Measurements from ENCODE around the gene MTMR12. TPM values are rescaled to one million over a fixed set of nuclear protein-coding genes. Genes with fewer than 3 reads are reported as not detected.

Gene MTMR12
- total and polyA plus RNA-seq, 2 of the 4 experiments (the other 2 are of a cell fraction): 11.1 to 21.3 TPM

GRCh38 chr5:32277798-32278197 is 34.9 kb downstream of the MTMR12 start:
- Histone ChIP-seq H3K9me1 (ENCODE audit: insufficient read depth, low read length) (peaks cover 11% of the 10 kb centered on the region), H2AK5ac (ENCODE audit: low read depth, low read length) (no peak overlapping the region), H3K23ac (ENCODE audit: low read depth, low read length) (peak overlapping the region; percentile 34; the same call in 1 of the 2 replicates), H4K5ac (ENCODE audit: low read depth, low read length) (no peak overlapping the region), H3K27me3 (ENCODE audit: control insufficient read depth, insufficient read depth, low read length) (no peaks in the 10 kb centered on the region), H3K9ac (ENCODE audit: low read depth, low read length) (no peak overlapping the region), H3K18ac (ENCODE audit: low read depth, low read length) (peak overlapping the region; percentile 30; the same call in 1 of the 2 replicates), H3K79me1 (ENCODE audit: low read depth in 1 of 2, low read length in 2 of 2) (peaks cover 37 to 46% of the 10 kb centered on the region in 2 experiments), H3K4me3 (ENCODE audit: insufficient read depth, low read depth, low read length) (no peak overlapping the region), H3K14ac (replicated peaks; ENCODE audit: low read depth, low read length) (no peak overlapping the region), H4K91ac (ENCODE audit: insufficient read depth, low read depth, low read length) (no peak overlapping the region), H4K8ac (ENCODE audit: low read depth in 2 of 2, low read length in 2 of 2) (no peak overlapping the region), H3K56ac (ENCODE audit: extremely low read depth, insufficient read depth, low read length) (no peak overlapping the region), H3K36me3 (ENCODE audit: control insufficient read depth, insufficient read depth, low read length) (peaks cover 8% of the 10 kb centered on the region), H2BK15ac (ENCODE audit: low read depth, low read length) (no peak overlapping the region), H4K20me1 (ENCODE audit: insufficient read depth, low read length) (no peaks in the 10 kb centered on the region), H2AK9ac (replicated peaks; ENCODE audit: low read depth, low read length, poor library complexity) (no peak overlapping the region), H3K27ac (ENCODE audit: insufficient read depth, low read length) (no peak overlapping the region), H3K4ac (ENCODE audit: low read depth, low read length) (no peak overlapping the region), H3K4me1 (ENCODE audit: control insufficient read depth, insufficient read depth, low read length) (peaks cover 15% of the 10 kb centered on the region), H3K4me2 (ENCODE audit: low read depth, low read length) (no peak overlapping the region), H2AFZ (replicated peaks; ENCODE audit: low read length, poor library complexity) (no peak overlapping the region), H3K9me3 (ENCODE audit: control insufficient read depth, insufficient read depth, low read length) (no peaks in the 10 kb centered on the region), H2BK120ac (ENCODE audit: low read depth, low read length) (no peak overlapping the region), H2BK20ac (ENCODE audit: low read depth, low read length) (no peak overlapping the region), H2BK5ac (ENCODE audit: low read depth, low read length, poor library complexity, severe bottlenecking) (no peak overlapping the region)
- DNase-seq: no peak
- dilution Hi-C loops (cut with HindIII; ENCODE audit: low sequenced_read_pairs, unreplicated experiment): no loop called here
- BruUV-seq (replicated peaks): no TSS peak
- in situ Hi-C loops (cut with MboI; ENCODE audit: low sequenced_read_pairs): no loop called here
- CTCF ChIA-PET: no interaction called here
- POLR2A ChIA-PET (ENCODE audit: unreplicated experiment): no interaction called here
- ATAC-seq (ENCODE audit: low read depth): no peak
- TF ChIP-seq RFX5 (IDR thresholded peaks at IDR 0.05; ENCODE audit: low read depth, low read length): no peak
- no peak for TF ChIP-seq CEBPB (IDR thresholded peaks at IDR 0.05; ENCODE audit: low read depth, low read length)
- TF ChIP-seq NFE2L2 (IDR thresholded peaks at IDR 0.05; ENCODE audit: low read depth, low read length): no peak
- TF ChIP-seq CHD1 (IDR thresholded peaks at IDR 0.05; ENCODE audit: low read depth, low read length): no peak
- no peak for TF ChIP-seq MAFK (IDR thresholded peaks at IDR 0.05; ENCODE audit: low read depth, low read length)
- TF ChIP-seq RCOR1 (IDR thresholded peaks at IDR 0.05; ENCODE audit: insufficient replicate concordance, low read length): no peak
- TF ChIP-seq, protein P1, sequence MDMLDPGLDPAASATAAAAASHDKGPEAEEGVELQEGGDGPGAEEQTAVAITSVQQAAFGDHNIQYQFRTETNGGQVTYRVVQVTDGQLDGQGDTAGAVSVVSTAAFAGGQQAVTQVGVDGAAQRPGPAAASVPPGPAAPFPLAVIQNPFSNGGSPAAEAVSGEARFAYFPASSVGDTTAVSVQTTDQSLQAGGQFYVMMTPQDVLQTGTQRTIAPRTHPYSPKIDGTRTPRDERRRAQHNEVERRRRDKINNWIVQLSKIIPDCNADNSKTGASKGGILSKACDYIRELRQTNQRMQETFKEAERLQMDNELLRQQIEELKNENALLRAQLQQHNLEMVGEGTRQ (IDR thresholded peaks at IDR 0.05; ENCODE audit: low read depth, low read length): no peak
- TF ChIP-seq BHLHE40 (IDR thresholded peaks at IDR 0.05; ENCODE audit: low read depth, low read length): no peak
- TF ChIP-seq SMC3 (IDR thresholded peaks at IDR 0.05; ENCODE audit: low read depth, low read length): no peak
- TF ChIP-seq MXI1 (IDR thresholded peaks at IDR 0.05; ENCODE audit: borderline replicate concordance, low read depth, low read length): no peak
- TF ChIP-seq CTCF (conservative IDR thresholded peaks at IDR 0.05; ENCODE audit: low read depth, low read length): no peak
- intact Hi-C loops (cut with micrococcal nuclease): no loop called here

Measured in IMR-90 (cell line).